NT2/D1 (cell line): Measurements from ENCODE around the gene KLC1.

Experiments used
- SUZ12 ChIP-seq: IDR thresholded peaks from 2 replicates; pipeline ENCODE4 v1.6.1; 2011; ENCODE audit not compliant: insufficient read length, insufficient read depth; ENCODE audit errors: extremely low read depth
- YY1 ChIP-seq: IDR thresholded peaks from 2 replicates; pipeline ENCODE4 v1.6.1; 2011; ENCODE audit not compliant: insufficient read length, insufficient read depth

DNA sequence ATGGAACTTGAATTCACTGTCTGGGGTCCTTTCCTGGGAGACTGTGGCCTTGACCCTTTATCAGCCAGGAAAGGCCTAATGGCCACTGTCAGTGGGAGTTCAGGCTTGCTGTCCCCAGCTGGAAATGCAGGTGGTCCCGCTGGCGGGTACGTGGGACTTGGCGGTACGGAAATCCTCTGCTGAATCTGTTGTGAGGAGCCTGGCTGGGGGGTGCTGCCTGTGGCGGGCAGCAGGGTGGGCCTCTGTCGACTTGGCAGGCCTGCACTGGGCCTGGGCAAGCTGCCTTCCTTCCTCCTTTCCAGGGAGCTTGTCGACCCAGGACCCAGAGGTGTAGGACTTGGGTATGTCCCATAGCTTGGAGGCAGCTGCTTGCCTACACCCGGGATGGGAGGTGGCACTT lies 112.9 kb downstream of the KLC1 start:
- TF ChIP-seq YY1 = no peak
- TF ChIP-seq SUZ12 = no peak
